ENCODE measurements around the gene PHF10. TPM values are rescaled to one million over a fixed set of nuclear protein-coding genes. Genes with fewer than 3 reads are reported as not detected.

PHF10 gene
- total RNA-seq, 4 donors from 2014 or later: 48.6 to 89.5 (median 53.0) TPM

GRCh38 chr6:169702840-169703246 is 21.5 kb downstream of the PHF10 start:
- no peak for TF ChIP-seq CTCF (IDR thresholded peaks at IDR 0.05; ENCODE audit: low read depth)

GRCh38 chr6:169701954-169702839 is 22.1 kb downstream of the PHF10 start, which contains the start of the genes C6orf120 and WDR27:
TSS of gene C6orf120 (plus strand) at chr6:169702126. CDS start at chr6:169702460, 334 bp downstream.
TSS of gene WDR27 (minus strand) at chr6:169702029. CDS start at chr6:169689005, 13,024 bp downstream.
- TF ChIP-seq CTCF (IDR thresholded peaks at IDR 0.05; ENCODE audit: low read depth): no peak

GRCh38 chr6:169701311-169701953 is 22.9 kb downstream of the PHF10 start:
- no peak for TF ChIP-seq CTCF (IDR thresholded peaks at IDR 0.05; ENCODE audit: low read depth)

- TF ChIP-seq CTCF (IDR thresholded peaks at IDR 0.05; ENCODE audit: low read depth): no peak
Measured at GRCh38 chr6:169700296-169700695, 24.0 kb downstream of the PHF10 start.

- TF ChIP-seq CTCF (IDR thresholded peaks at IDR 0.05; ENCODE audit: low read depth): no peak
Measured at GRCh38 chr6:169695131-169695530, 29.2 kb downstream of the PHF10 start.

GRCh38 chr6:169692516-169692915 is 31.8 kb downstream of the PHF10 start:
- TF ChIP-seq CTCF (IDR thresholded peaks at IDR 0.05; ENCODE audit: low read depth): no peak

GRCh38 chr6:169691260-169691659 is 33.0 kb downstream of the PHF10 start:
- TF ChIP-seq CTCF (IDR thresholded peaks at IDR 0.05; ENCODE audit: low read depth): no peak
